ENCODE results near the gene SLC38A8.
A peak's percentile ranks its signal among the peaks of the same experiment; 100 is the strongest.

The SLC38A8 gene

DNA sequence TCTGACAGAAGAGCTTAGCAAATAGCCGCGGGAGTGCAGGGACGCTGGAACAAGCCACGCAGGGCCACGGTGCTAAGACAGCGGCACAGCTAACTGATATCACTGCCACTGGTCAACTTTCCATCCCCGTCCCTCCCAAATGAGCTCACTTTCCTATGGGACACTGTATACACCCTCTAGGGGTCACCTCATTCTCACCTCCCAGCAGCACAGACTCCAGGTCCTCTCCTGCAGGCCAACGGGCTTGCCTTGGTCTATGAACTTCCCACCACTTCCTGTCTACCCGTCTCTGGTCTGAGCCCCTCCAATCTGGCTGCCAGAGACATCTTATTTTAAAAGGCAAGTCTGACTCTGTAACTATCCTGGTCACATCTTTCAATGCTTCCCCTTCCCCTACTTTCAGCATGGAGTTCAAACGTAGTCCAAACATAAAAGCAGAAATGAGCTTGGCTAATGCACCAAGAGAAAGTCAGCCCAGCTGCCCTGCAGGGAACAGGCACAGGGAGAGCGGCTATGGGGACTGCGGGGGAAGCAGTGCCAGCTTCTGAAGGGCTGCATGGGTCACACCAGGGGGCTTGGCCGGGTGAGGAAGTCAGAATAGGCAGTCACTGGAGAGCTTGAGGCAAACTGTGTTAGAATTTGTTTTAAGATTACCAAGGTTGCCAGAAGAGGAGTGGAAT, 26.3 kb upstream of the SLC38A8 start:
- DNase-seq (ENCODE audit: low read depth), result no peak

- DNase-seq (ENCODE audit: low read depth), result no peak
These were observed 25.4 kb upstream of the SLC38A8 start for GRCh38 chr16:84068041-84068440.

DNA sequence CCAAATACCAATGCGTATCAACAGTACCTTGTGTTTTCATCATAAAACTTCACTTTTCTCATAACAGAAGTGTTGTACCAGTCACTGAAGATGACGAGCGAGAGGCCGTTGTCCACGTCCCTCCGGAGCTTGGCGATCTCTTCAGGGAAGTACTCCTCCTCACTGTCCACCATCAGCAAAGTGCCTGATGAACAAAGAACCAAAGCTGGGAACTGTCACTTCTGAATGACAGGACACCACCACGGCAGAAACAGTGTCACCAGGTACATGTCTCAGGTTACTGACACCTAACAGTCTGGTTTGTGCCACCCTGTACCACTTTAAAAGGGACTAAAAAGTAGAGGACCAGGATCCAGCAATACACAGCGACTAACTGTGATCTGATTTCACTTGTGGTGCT, 25.0 kb upstream of the SLC38A8 start:
- no peak for DNase-seq (ENCODE audit: low read depth)

- no peak for DNase-seq (ENCODE audit: low read depth)
These were observed 23.0 kb upstream of the SLC38A8 start for GRCh38 chr16:84065536-84066132.

DNA sequence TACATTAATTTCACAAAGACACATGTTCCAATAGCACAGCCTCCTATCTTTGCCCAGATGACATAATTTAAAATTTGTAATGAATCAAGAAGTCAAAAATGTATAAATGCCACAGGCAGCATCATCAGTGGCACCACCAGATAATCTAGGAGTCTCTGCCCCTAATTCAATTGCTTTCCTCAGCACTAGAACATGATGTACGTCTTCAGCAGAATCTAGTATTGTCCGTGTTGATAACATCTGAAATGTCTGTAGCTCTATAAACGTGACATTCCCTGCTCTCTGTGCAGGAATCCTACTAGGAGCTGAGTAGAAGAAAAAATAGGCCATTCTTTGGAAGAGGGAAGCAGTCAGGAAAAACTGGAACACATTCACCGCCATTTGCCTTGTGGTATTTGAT, 21.4 kb upstream of the SLC38A8 start:
- DNase-seq (ENCODE audit: low read depth), result no peak

DNA sequence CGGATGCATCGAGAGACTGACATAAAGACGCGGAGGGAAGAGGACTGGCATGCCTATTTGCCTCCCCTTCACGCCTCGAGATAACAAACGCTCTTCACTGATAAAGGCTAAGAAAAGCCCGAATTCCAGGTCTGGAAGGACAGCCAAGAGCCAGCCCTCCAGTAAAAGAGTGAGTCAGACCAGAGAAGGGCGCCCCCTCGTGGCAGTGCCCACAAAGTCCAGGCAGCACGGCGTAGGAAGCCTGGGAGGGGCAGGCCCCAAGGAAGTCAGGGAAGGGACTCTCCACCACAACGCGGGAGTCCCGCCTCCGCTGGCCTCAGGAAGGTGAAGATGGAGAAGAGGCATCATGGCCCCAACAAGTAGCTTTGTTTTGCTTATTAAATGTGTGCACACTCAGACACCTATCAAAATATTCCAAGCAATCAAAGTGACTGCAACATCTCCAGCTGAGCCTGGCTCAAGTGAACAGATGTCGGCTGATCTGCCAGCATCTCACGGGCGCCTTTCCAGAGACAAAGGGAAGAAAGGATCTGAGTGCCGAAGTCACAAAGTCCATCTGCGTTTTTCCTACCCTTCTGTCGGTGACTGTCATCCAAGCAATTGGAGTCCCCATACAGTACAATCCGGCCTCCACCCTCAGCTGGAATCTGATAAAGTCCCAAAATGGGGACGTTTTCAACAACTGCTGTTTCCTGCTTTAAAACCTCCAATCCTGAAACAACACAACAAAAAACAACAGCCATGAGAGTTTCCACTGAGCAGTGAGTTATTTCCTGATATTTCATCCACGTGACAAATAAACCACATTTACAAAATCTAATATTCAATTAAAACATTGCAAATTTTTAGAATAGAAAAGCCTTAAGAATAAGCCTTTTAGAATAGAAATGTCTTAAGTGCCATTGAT, 20.4 kb upstream of the SLC38A8 start:
- DNase-seq (ENCODE audit: low read depth), result peak; percentile 50

- no peak for DNase-seq (ENCODE audit: low read depth)
These were observed 18.7 kb upstream of the SLC38A8 start for GRCh38 chr16:84061236-84061819.

DNA sequence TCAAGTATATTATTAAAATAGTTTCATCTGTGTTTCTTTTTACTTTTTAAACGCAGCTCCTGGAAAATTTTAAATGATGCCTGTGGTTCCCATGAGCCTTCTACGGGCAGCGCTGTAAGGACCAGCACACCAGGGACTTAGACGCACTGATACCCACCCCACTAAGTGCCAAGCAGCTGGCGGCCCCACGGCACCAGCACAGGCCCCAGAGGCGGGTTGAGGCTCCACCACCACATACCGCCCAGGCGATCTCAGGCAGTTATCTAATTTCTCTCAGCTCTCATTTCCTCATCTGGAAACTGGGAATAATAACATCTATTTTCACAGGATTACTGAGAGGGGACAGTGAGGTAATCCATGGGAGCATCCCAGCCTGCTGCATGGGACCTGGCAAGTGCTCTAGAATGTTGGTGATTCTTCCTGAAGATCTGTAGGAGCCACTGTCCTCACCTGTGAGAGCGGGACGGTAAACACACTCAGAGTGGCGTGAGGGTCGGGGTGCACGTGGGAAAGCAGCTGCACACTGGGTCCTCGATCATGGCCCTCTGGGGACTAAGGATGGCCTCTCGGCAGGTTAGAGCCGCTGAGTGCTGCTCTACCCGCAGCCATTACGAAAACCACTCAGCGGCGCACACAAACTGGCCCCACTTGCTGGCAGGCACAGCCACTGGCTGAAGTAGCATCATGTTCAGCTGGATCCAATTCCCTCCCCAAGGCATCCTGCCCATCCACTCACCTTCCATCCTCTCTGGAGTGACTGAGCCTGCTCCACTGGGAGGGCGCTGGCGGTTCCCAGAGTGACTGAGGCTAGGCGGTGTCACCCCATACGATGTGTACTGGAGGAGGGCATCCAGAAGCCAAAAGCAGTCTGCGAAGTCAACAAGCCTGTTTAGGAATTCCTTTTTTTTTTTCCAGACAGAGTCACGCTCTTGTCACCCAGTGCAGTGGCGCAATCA, 17.6 kb upstream of the SLC38A8 start:
- no peak for DNase-seq (ENCODE audit: low read depth)

DNA sequence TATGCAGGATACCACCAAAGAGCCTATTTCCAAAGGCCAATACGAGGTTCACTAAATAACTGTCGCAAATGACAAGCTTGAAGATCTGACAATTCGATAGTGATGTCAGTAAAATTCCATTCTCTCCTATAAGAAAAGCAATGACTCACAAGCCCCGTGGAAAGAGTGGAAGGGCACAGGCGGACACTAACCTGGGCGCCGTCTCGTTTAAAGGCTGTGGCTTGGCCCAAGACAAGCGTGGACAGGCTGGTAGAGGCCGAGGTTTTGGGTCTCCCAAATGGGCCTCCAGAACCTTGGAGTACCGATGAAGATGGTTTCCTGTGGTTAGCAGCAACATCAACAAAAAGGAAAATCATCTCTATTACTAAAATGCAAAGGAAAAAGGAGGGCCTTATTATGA, 16.5 kb upstream of the SLC38A8 start:
- no peak for DNase-seq (ENCODE audit: low read depth)

GRCh38 chr16:84058664-84059063, 16.1 kb upstream of the SLC38A8 start:
- DNase-seq (ENCODE audit: low read depth), result no peak

DNA sequence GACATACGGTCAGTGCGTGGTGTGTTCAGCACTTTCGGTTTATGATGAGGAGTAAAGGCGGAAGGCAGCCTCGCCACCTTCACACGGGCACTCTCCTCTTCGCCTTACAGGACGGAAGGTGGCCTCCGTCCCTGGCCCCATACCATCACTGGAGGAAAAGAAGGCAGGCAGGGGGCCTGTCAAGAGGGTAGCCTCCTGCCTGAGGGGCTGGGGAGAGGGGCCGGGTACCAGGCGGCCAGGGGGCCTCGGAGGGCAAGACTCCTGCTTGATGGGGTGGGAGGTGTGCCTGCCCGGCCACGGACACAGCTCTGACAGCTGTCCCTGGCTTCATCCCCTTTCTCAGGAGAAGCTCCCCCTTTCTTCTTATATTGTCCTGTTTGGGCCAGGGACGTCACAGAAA, 15.6 kb upstream of the SLC38A8 start:
- DNase-seq (ENCODE audit: low read depth), result no peak

- no peak for DNase-seq (ENCODE audit: low read depth)
These were observed 14.3 kb upstream of the SLC38A8 start for GRCh38 chr16:84056933-84057332.

DNA sequence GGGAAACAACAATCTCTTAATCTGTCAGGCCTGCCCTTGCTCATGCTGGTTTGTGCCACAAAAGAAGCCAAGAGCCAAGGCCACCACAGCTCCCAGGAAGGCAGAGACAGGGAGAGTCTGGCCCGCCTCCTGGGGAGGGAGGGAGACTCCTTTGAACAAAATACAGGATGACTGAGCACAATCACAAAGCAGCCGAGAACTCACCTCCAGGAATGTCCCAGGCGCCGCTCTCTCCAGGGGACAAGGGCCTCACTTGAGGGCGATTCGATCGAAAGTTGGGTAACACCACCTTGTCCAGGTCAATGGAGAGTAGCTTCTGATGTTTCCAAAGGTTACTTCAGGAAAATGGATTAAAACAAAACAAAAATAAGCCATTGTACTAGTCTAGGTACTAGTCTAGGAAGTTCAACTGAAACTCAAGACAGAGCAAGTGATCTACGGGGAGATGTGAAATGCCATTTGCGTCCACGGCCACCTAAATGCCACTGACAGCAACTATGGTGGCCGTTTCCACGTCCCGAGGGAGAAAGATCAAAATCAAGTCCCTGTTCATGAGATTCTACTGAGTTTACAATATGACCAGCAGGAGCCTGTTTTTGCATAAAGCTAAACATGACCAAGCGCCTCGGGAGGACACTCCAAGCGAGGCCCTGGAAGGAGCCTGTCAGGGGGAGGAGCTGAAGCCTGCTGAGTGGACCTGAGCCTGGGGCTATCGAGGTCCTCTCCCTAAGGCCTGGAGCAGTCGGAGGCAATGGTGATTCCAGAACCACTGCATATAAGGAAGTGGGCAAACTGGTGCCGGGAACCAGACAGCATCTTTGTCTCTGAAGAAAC, 13.4 kb upstream of the SLC38A8 start:
- no peak for DNase-seq (ENCODE audit: low read depth)

DNA sequence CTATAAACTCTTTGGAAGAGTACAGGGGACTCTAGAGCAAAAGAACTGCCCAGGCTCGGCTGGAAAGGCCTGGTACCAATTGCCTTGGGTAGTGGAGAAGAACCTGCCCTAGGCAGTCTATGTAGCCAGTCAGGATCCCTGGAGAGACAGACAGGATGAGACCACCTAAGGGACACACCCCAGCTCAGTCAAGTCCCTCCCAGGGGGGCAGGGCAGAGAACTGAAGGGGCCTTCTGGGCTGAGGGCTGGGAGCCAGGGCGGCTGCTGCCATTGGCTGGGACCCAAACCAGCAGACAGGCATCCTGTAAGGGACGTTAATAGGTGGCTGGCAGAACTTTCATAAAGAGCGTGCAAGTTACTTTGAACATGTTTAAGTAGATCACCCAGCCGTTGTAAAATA, 12.8 kb upstream of the SLC38A8 start:
- no peak for DNase-seq (ENCODE audit: low read depth)

GRCh38 chr16:84054916-84055315, 12.3 kb upstream of the SLC38A8 start:
- no peak for DNase-seq (ENCODE audit: low read depth)

DNA sequence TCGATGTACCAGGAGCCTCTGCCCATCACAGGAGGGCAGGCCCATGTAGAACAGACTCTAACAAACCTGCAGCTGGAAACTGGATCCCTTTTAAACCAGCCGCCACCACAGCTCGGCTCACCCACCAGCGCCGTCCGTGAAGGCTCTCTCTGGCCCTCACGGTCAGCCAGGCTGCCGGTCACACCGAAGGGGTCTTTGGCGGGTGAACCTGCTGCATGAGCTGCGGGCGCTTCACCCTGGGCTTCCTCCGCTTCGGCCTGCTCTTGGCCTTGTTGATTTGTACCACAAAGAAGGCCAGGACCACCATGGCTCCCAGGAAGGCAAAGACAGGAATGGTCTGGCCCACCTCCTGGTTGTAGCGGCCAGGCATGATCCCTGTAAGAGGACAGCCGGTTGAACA, 11.7 kb upstream of the SLC38A8 start:
- DNase-seq (ENCODE audit: low read depth), result no peak

GRCh38 chr16:84053237-84053636, 10.6 kb upstream of the SLC38A8 start:
- no peak for DNase-seq (ENCODE audit: low read depth)

DNA sequence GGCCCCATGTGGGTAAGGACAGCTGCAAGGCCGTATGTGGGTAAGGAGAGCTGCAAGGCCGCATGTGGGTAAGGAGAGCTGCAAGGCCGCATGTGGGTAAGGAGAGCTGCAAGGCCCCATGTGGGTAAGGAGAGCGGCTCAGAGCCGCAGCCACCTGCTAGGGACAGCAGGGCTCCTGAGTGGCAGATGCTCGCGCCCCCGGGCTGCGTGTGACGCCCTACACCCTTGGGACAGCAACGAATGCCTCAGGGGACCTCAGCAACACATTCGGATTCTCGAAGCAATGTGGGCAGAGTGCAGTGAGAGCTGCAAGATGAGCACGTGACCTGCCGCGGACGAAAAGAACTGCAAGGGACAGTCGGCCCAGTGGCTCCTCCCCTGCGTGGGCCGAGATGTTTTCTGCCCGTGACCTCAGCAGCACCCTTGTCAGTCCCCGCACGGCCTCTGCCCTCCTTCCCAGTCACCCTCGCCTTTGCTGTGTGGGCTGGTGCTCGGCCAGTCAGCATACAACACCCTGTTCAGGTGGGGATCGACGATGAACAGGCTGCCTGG, 9.6 kb upstream of the SLC38A8 start:
- DNase-seq (ENCODE audit: low read depth), result no peak

DNA sequence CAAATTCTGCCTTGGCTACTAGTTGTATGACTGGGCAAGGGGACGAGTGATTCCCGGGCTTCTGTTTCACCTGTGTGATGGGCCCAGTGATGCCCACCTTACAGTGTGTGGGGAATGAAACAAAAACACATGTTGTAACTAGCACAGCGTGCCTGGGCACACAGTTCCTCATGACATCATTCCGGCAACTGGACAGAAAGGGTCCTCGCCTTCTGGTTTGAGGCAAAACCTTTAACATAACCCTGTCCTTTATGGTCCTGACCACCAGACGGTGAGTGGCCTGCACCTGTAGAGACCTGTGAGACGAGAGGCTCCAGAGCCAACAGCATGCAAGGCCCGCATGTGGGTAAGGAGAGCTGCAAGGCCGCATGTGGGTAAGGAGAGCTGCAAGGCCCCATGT, 7.7 kb upstream of the SLC38A8 start:
- no peak for DNase-seq (ENCODE audit: low read depth)

DNA sequence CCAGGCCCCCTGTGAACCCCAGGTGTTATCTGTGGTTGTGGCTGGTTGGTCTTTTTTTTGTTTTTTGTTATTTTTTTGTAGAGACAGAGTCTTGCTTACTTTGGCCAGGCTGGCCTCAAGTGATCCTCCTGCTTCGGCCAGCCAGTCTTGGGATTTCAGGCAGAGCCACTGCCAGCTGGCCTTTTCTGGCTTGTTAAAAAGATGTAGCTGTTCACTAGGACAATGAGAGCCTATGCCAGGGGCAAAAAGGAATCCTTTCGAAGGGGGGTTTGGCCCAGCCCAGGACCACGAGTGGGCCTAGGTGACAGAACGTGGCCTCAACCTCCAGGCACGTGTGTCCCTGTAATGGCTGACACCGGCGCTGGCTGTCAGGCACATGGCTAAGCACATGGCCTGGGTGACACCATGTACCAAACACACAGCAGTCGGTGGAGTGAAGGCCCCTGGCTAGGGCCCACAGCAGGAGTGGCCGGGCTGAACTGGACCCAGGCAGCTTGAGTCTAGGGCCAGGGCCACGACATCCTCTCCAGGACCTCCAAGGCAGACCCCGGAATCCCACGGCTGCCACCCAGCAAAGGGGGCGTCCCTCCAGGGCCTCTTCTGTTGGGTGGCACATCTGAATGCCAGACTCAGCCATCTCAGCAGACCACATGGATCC, 6.9 kb upstream of the SLC38A8 start:
- DNase-seq (ENCODE audit: low read depth), result no peak

Data from activated gamma-delta T cell treated with anti-CD3 and anti-CD28 coated beads, Interleukin-2, amount 50 U/mL, for 16 hours (primary cell).